ENCODE data around the gene CDKAL1.
A peak's percentile ranks its signal among the peaks of the same experiment; 100 is the strongest.

The CDKAL1 gene

DNA sequence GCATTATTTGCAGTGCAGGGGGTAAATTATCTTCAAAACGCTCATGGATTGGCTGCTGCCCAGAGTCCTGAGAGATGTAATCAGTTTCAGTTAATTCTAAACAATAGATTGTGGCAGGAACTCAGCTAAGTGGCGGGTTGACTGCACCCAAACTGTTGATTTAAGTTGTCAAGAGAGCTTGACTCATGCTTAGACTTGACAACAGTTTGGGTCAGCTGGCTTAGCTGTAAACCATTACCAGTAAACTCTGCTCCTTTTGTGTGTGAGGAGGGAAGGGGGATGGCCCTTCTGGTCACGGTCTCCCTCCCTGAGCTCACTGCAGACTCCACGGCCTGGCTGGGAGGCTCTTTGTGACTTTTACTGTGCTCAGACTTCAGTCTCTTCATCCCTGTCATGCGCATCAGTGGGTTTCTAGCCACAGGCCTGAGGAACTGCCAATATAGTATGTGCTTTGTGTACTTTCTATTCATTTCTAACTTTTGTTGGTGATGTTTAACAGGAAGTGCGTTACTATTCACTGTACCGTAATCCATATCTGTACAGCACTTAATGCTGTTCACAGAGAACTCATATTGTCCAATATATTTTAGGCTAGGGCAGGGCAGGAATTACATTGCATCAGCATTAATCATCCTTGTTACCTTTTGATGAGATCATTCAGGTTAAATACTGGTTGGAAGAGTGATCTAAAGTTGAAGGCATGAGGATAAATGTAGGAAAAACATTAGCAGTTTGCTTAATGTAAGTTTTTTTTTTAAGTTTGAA lies 488.3 kb downstream of the CDKAL1 start:
- H3K27me3 ChIP-seq (replicated peaks), result no peaks in the 10 kb centered on the region
- DNase-seq, result peak; percentile 51
- in situ Hi-C loops (cut with HindIII; ENCODE audit: low pct_ligation_motif_present, low sequenced_read_pairs), result no loop called here
- TF ChIP-seq, protein P1, sequence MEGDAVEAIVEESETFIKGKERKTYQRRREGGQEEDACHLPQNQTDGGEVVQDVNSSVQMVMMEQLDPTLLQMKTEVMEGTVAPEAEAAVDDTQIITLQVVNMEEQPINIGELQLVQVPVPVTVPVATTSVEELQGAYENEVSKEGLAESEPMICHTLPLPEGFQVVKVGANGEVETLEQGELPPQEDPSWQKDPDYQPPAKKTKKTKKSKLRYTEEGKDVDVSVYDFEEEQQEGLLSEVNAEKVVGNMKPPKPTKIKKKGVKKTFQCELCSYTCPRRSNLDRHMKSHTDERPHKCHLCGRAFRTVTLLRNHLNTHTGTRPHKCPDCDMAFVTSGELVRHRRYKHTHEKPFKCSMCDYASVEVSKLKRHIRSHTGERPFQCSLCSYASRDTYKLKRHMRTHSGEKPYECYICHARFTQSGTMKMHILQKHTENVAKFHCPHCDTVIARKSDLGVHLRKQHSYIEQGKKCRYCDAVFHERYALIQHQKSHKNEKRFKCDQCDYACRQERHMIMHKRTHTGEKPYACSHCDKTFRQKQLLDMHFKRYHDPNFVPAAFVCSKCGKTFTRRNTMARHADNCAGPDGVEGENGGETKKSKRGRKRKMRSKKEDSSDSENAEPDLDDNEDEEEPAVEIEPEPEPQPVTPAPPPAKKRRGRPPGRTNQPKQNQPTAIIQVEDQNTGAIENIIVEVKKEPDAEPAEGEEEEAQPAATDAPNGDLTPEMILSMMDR (IDR thresholded peaks at IDR 0.05; ENCODE audit: low read depth, low read length, missing control alignments), result no peak
- H3K36me3 ChIP-seq (replicated peaks), result no peaks in the 10 kb centered on the region
- no peak overlapping the region for H3K4me3 ChIP-seq (ENCODE audit: low read depth, low read length)
- no peak overlapping the region for H3K27ac ChIP-seq

DNA sequence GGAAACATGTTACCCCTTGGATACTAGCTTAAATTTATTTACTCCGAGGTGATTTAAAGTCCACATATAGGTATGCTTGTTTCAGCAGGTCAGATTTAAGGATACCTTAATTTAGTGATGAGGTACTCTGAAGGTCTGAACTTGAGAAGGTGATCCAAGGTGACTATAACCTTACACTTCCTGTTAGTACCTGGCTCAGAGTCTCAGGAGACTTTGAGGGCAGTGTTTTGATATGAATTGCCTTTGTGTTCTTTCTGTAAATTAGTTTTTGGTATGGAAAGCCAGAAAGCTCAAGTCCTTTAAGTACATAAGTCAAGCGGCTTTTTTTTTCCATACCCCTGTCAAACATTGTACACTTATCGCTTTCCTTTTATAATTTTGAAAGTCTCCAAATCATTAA lies 489.0 kb downstream of the CDKAL1 start:
- no peaks in the 10 kb centered on the region for H3K27me3 ChIP-seq (replicated peaks)
- in situ Hi-C loops (cut with HindIII; ENCODE audit: low pct_ligation_motif_present, low sequenced_read_pairs), result no loop called here
- H3K36me3 ChIP-seq (replicated peaks), result no peaks in the 10 kb centered on the region
- H3K4me3 ChIP-seq (ENCODE audit: low read depth, low read length), result no peak overlapping the region
- TF ChIP-seq, protein P1 (IDR thresholded peaks at IDR 0.05; ENCODE audit: low read depth, low read length, missing control alignments), result no peak
- no peak for DNase-seq
- H3K27ac ChIP-seq, result no peak overlapping the region

DNA sequence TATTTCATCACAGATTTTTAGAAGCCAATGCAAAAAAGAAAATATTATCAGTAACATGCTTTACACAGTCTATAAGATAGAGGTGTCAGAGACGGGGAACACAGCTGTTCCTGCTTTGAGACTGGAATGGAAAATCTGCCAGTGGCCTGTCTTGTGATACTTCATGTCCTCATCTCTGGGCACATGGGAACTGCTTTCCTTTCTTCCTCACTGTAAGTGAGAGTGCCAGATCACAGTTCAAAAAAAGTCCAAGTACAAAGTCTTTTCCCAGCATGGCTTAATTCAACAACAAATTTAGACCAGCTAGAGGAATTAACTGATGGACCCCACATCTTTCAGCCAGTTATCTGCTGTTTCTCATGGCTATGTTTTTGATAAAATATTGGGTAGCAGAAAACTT lies 490.4 kb downstream of the CDKAL1 start:
- Histone ChIP-seq H3K36me3 (replicated peaks) (no peaks in the 10 kb centered on the region), H3K4me3 (ENCODE audit: low read depth, low read length) (no peak overlapping the region), H3K27ac (no peak overlapping the region), H3K27me3 (replicated peaks) (no peaks in the 10 kb centered on the region)
- no peak for DNase-seq
- in situ Hi-C loops (cut with HindIII; ENCODE audit: low pct_ligation_motif_present, low sequenced_read_pairs), result no loop called here
- TF ChIP-seq, protein P1 (IDR thresholded peaks at IDR 0.05; ENCODE audit: low read depth, low read length, missing control alignments), result no peak

DNA sequence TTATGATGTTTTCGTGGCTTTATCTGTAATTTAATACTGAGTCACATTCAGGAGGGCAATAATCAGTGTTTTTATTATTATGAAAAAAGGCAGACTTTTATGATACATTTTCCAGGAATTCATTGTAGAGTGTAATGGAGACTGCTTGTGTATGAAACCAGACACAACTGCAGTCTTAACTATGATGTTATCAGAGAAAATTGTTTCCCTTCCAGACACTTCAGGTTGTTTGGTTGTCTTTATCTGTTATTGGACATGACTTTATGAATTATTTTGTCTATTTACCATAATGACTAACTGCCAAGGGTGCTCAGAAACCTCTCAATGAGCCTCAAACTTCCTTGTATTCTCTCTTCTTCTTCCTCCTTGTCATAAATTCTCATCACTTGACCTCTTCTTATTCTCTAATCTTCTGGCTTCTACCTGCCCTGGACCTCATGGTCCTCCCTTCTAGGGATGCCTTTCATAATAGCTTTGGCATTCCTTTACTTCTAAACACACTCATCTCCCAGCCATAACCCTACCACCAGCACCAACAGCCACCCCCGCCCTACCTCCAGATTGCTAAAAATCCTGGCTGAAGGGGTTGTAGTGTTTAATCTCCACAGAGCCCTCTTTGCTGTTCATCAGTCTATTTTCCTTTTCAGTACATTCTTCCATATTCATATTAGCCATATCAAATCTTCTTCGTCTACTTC lies 492.5 kb downstream of the CDKAL1 start:
- no peak overlapping the region for H3K4me3 ChIP-seq (ENCODE audit: low read depth, low read length)
- H3K27ac ChIP-seq, result peak overlapping the region; percentile 79
- in situ Hi-C loops (cut with HindIII; ENCODE audit: low pct_ligation_motif_present, low sequenced_read_pairs), result no loop called here
- TF ChIP-seq, protein P1 (IDR thresholded peaks at IDR 0.05; ENCODE audit: low read depth, low read length, missing control alignments), result no peak
- peak; percentile 60 for DNase-seq
- no peaks in the 10 kb centered on the region for H3K27me3 ChIP-seq (replicated peaks)
- no peaks in the 10 kb centered on the region for H3K36me3 ChIP-seq (replicated peaks)

DNA sequence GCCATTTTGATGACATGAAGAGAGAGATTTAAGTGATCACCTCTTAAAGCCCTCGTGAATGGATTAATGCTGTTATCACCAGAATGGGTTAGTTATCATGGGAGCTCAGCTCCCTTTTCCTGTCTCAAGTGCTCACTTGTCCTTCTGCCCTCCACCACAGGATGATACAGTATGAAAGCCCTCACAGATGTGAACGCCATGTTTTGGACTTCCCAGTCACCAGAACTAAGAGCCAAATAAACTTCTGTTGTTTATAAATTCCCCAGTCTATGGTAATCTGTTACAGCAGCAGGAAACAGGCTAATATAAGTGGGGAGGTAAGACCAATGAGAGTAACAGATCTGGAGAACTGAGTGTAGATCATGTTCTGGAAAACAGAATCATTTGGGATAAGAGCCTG lies 493.2 kb downstream of the CDKAL1 start:
- TF ChIP-seq, protein P1 (IDR thresholded peaks at IDR 0.05; ENCODE audit: low read depth, low read length, missing control alignments), result no peak
- Histone ChIP-seq H3K36me3 (replicated peaks) (no peaks in the 10 kb centered on the region), H3K4me3 (ENCODE audit: low read depth, low read length) (no peak overlapping the region), H3K27me3 (replicated peaks) (no peaks in the 10 kb centered on the region), H3K27ac (no peak overlapping the region)
- in situ Hi-C loops (cut with HindIII; ENCODE audit: low pct_ligation_motif_present, low sequenced_read_pairs), result no loop called here
- no peak for DNase-seq

All from brain microvascular endothelial cell (primary cell).